Measurements from ENCODE around the gene XAB2. TPM values are rescaled to one million over a fixed set of nuclear protein-coding genes. Genes with fewer than 3 reads are reported as not detected.

The XAB2 gene
- total RNA-seq, 1 experiment from 2014 or later = 48.0 TPM

- Histone ChIP-seq H2AK5ac (ENCODE audit: insufficient read length, low read length) (no peak overlapping the region), H4K20me1 (ENCODE audit: control insufficient read depth, insufficient read depth, insufficient read length) (no peaks in the 10 kb centered on the region), H3K27ac (ENCODE audit: insufficient read length, low read depth, low read length) (no peak overlapping the region), H3K14ac (ENCODE audit: insufficient read depth, low read length) (no peak overlapping the region), H3K23ac (ENCODE audit: insufficient read length, low read depth, low read length) (no peak overlapping the region), H3K9ac (ENCODE audit: extremely low read depth, insufficient read length, low read length) (no peak overlapping the region), H3K56ac (ENCODE audit: insufficient read length, low read depth, low read length) (no peak overlapping the region), H2BK15ac (ENCODE audit: low read depth, low read length) (no peak overlapping the region), H4K5ac (ENCODE audit: insufficient read length, low read depth, low read length) (no peak overlapping the region), H2BK5ac (ENCODE audit: insufficient read length, low read length) (no peak overlapping the region), H3K27me3 (ENCODE audit: insufficient read depth, low read length) (no peaks in the 10 kb centered on the region), H4K91ac (ENCODE audit: insufficient read length, low read depth, low read length) (no peak overlapping the region), H3K9me3 (ENCODE audit: control insufficient read depth, low read depth, low read length) (no peaks in the 10 kb centered on the region), H3K79me2 (ENCODE audit: insufficient read depth, low read length) (no peaks in the 10 kb centered on the region), H3T11ph (ENCODE audit: low read length) (no peak overlapping the region), H3K4me1 (ENCODE audit: insufficient read depth, low read length) (no peaks in the 10 kb centered on the region), H2AFZ (ENCODE audit: low read length) (no peak overlapping the region), H4K8ac (replicated peaks; ENCODE audit: insufficient read length, low read depth, low read length) (no peak overlapping the region), H2BK12ac (ENCODE audit: insufficient read length, low read depth, low read length) (no peak overlapping the region), H2BK120ac (ENCODE audit: low read depth, low read length, poor library complexity, severe bottlenecking) (no peak overlapping the region), H3K18ac (ENCODE audit: insufficient read length, low read depth, low read length) (no peak overlapping the region), H2BK20ac (ENCODE audit: low read depth, low read length, poor library complexity, severe bottlenecking) (no peak overlapping the region), H3K4ac (ENCODE audit: low read depth, low read length) (no peak overlapping the region), H3K79me1 (ENCODE audit: insufficient read depth, low read depth, low read length, poor library complexity, severe bottlenecking) (no peaks in the 10 kb centered on the region), H3K4me2 (ENCODE audit: insufficient read depth, insufficient read length, low read length) (no peak overlapping the region), H3K23me2 (ENCODE audit: insufficient read length, low read depth, low read length, poor library complexity, severe bottlenecking) (no peaks in the 10 kb centered on the region)
- peaks cover 38% of the 10 kb centered on the region for H3K27me3 Mint-ChIP-seq (ENCODE audit: low read depth)
- no peak overlapping the region for H3K4me3 Mint-ChIP-seq
- no peaks in the 10 kb centered on the region for H3K36me3 Mint-ChIP-seq (ENCODE audit: insufficient read depth in 1 of 3, low read depth in 3 of 3)
- WGBS (ENCODE audit: extremely low coverage, insufficient read length, low lambda C conversion rate) = no CpG with 5 or more reads among the region's 7 CpGs
- no peak for DNase-seq
- peaks cover 0 to 3% of the 10 kb centered on the region in 2 experiments; a peak in 1 of 4 replicates for H3K4me1 Mint-ChIP-seq
- no peak overlapping the region for H3K27ac Mint-ChIP-seq
- TF ChIP-seq CTCF (conservative IDR thresholded peaks at IDR 0.05) = no peak
- H3K9me3 Mint-ChIP-seq = no peaks in the 10 kb centered on the region
Measured at GRCh38 chr19:7589822-7590221, 39.5 kb downstream of the XAB2 start.

Data from H9 (cell line).